NB4 (cell line): Measurements from ENCODE around the gene CCNO.

Experiments
- DNase-seq: peaks from one replicate; pipeline ENCODE4 v3.0.0; 2010; ENCODE audit warnings: low read depth
- H3K4me3 ChIP-seq: one replicate; pipeline ENCODE4 v1.5.1; 2011; ENCODE audit warnings: mild to moderate bottlenecking, low read depth, low read length, moderate library complexity
- CTCF ChIP-seq: IDR thresholded peaks from one replicate; pipeline ENCODE4 v1.5.1; 2012; ENCODE audit warnings: low read depth, low read length
- MAX ChIP-seq: IDR thresholded peaks from 2 replicates; pipeline ENCODE4 v1.6.1; 2011; ENCODE audit warnings: low read depth, low read length
- MYC ChIP-seq: IDR thresholded peaks from 2 replicates; pipeline ENCODE4 v1.6.1; 2011; ENCODE audit warnings: low read depth, low read length
- POLR2A ChIP-seq: IDR thresholded peaks from 2 replicates; pipeline ENCODE4 v1.6.1; 2011; ENCODE audit warnings: mild to moderate bottlenecking; ENCODE audit not compliant: insufficient read length; ENCODE audit errors: extremely low read depth

Gene CCNO

GRCh38 chr5:55220433-55221185, 12.8 kb downstream of the CCNO start:
- H3K4me3 ChIP-seq, result no peak overlapping the region
- TF ChIP-seq CTCF, result no peak
- TF ChIP-seq POLR2A, result no peak
- no peak for TF ChIP-seq MAX
- TF ChIP-seq MYC, result no peak
- no peak for DNase-seq

GRCh38 chr5:55219770-55220169, 13.6 kb downstream of the CCNO start:
- TF ChIP-seq MAX (no peak), CTCF (no peak), MYC (no peak), POLR2A (no peak)
- no peak overlapping the region for H3K4me3 ChIP-seq
- DNase-seq, result no peak

GRCh38 chr5:55218967-55219366, 14.4 kb downstream of the CCNO start:
- no peak for DNase-seq
- no peak overlapping the region for H3K4me3 ChIP-seq
- TF ChIP-seq MAX (no peak), MYC (no peak), CTCF (no peak), POLR2A (no peak)

GRCh38 chr5:55211184-55211874, 22.1 kb downstream of the CCNO start:
- no peak overlapping the region for H3K4me3 ChIP-seq
- no peak for DNase-seq
- no peak for TF ChIP-seq MAX

GRCh38 chr5:55205001-55205400, 28.4 kb downstream of the CCNO start:
- DNase-seq, result no peak
- H3K4me3 ChIP-seq, result no peak overlapping the region
- no peak for TF ChIP-seq MAX
- no peak for TF ChIP-seq MYC
- TF ChIP-seq POLR2A, result no peak
- TF ChIP-seq CTCF, result no peak

- DNase-seq, result peak; percentile 46
- no peak overlapping the region for H3K4me3 ChIP-seq
- TF ChIP-seq POLR2A, result no peak
- TF ChIP-seq MAX, result no peak
- no peak for TF ChIP-seq CTCF
- TF ChIP-seq MYC, result no peak
Measured at GRCh38 chr5:55191165-55191564, 42.2 kb downstream of the CCNO start.
